WERI-Rb-1 (cell line): ENCODE results near the gene P2RX6.

ENCODE experiments used
- DNase-seq: peaks from one replicate; pipeline ENCODE4 v3.0.0-alpha.2; 2020
- H3K27ac ChIP-seq: fragments of 250-450 bp; sonication (Bioruptor Pico); 2 replicates; pipeline ENCODE4 v1.5.1; 2020; ENCODE audit warnings: mild to moderate bottlenecking, moderate library complexity
- H3K27me3 ChIP-seq: fragments of 250-450 bp; sonication (Bioruptor Pico); 2 replicates; pipeline ENCODE4 v1.5.1; 2021; ENCODE audit warnings: mild to moderate bottlenecking, low read depth, moderate library complexity; ENCODE audit not compliant: insufficient read depth, severe bottlenecking
- H3K36me3 ChIP-seq: fragments of 250-450 bp; sonication (Bioruptor Pico); 2 replicates; pipeline ENCODE4 v1.5.1; 2020; ENCODE audit warnings: mild to moderate bottlenecking, moderate library complexity
- H3K4me3 ChIP-seq: 2 replicates; pipeline ENCODE4 v1.5.1; 2011; ENCODE audit warnings: low read depth, mild to moderate bottlenecking, control low read depth, low read length
- H3K9me3 ChIP-seq: fragments of 250-450 bp; sonication (Bioruptor Pico); 2 replicates; pipeline ENCODE4 v1.5.1; 2021; ENCODE audit warnings: mild to moderate bottlenecking, moderate library complexity; ENCODE audit not compliant: severe bottlenecking
- TF ChIP-seq, protein P1 (sequence below): IDR thresholded peaks from 2 replicates; pipeline ENCODE4 v1.5.1; 2011; ENCODE audit warnings: low read depth, mild to moderate bottlenecking, control low read depth, inconsistent platforms, low read length

P2RX6 gene

DNA sequence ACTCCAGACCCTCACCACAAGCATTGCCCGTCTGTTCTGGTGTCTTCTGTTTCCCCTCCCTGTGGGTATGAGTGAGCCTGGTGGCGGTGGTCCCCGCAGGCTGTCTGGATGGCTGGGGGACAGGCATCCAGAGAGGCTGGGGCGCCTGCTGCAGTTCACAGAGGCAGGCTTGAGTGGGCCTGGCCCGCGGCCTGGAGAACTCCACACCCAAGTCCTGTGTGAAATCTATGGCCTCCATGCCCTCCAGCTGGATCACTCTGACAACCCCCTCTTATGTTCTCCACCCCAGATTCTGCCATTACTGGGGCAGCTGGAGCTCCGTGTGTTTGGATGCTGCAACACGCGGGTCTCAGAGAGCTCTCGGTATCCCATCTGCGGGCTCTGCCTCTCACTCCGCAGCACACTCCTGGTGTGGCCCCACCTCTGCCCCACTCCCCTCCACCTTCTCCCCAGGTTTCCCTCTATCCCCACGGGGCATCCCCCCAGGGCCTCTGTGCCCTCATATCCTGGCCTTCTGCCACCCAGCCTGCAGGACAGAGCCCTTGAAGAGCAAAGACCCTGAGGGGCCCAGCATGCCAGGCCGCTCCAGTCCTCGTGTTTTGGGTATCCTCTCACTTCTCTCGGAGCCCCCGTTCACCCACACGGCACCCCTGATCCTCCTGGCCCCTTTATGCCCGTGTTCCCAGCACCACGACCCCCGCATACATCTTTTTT is 62.1 kb downstream of the P2RX6 start:
- DNase-seq: no peak
- no peaks in the 10 kb centered on the region for H3K9me3 ChIP-seq
- H3K4me3 ChIP-seq: no peak overlapping the region
- H3K27ac ChIP-seq: no peak overlapping the region
- H3K27me3 ChIP-seq: no peaks in the 10 kb centered on the region
- H3K36me3 ChIP-seq: no peaks in the 10 kb centered on the region
- TF ChIP-seq, protein P1, sequence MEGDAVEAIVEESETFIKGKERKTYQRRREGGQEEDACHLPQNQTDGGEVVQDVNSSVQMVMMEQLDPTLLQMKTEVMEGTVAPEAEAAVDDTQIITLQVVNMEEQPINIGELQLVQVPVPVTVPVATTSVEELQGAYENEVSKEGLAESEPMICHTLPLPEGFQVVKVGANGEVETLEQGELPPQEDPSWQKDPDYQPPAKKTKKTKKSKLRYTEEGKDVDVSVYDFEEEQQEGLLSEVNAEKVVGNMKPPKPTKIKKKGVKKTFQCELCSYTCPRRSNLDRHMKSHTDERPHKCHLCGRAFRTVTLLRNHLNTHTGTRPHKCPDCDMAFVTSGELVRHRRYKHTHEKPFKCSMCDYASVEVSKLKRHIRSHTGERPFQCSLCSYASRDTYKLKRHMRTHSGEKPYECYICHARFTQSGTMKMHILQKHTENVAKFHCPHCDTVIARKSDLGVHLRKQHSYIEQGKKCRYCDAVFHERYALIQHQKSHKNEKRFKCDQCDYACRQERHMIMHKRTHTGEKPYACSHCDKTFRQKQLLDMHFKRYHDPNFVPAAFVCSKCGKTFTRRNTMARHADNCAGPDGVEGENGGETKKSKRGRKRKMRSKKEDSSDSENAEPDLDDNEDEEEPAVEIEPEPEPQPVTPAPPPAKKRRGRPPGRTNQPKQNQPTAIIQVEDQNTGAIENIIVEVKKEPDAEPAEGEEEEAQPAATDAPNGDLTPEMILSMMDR: no peak
